H1 (cell line): Measurements from ENCODE around the gene CAMTA1. TPM values are rescaled to one million over a fixed set of nuclear protein-coding genes. Genes with fewer than 3 reads are reported as not detected.
A peak's percentile ranks its signal among the peaks of the same experiment; 100 is the strongest.

ENCODE experiments used
- EZH2 ChIP-seq: fragments of 200-600 bp; sonication (generic); IDR thresholded peaks from 2 replicates; pipeline ENCODE4 v1.7.1; 2012; ENCODE audit warnings: low read depth, mild to moderate bottlenecking, moderate library complexity, low read length, inconsistent platforms; ENCODE audit not compliant: severe bottlenecking
- FOSL1 ChIP-seq: IDR thresholded peaks from 2 replicates; pipeline ENCODE4 v1.6.1; 2011; ENCODE audit warnings: mild to moderate bottlenecking, low read depth, low read length, moderate library complexity; ENCODE audit not compliant: insufficient read depth
- GABPA ChIP-seq: IDR thresholded peaks from 2 replicates; pipeline ENCODE4 v1.6.1; 2011; ENCODE audit warnings: mild to moderate bottlenecking, low read length, moderate library complexity, borderline replicate concordance; ENCODE audit not compliant: insufficient read depth
- JUN ChIP-seq: IDR thresholded peaks from 2 replicates; pipeline ENCODE4 v1.6.1; 2011; ENCODE audit warnings: low read depth, mild to moderate bottlenecking, improper control_type of control experiment, low read length
- JUND ChIP-seq: IDR thresholded peaks from 2 replicates; pipeline ENCODE4 v1.6.1; 2011; ENCODE audit warnings: mild to moderate bottlenecking, improper control_type of control experiment, low read length
- KDM1A ChIP-seq: fragments of 200-600, 300-600 bp; sonication (generic); IDR thresholded peaks from 2 replicates; pipeline ENCODE4 v1.7.1; 2016; ENCODE audit warnings: mild to moderate bottlenecking, low read length, borderline replicate concordance
- NRF1 ChIP-seq: IDR thresholded peaks from 2 replicates; pipeline ENCODE4 v1.6.1; 2011; ENCODE audit warnings: mild to moderate bottlenecking, low read depth, low read length, improper control_type of control experiment
- PHF8 ChIP-seq: fragments of 200-600 bp; sonication (generic); conservative IDR thresholded peaks from 2 replicates; pipeline ENCODE4 v1.7.1; 2012; ENCODE audit warnings: low read depth, mild to moderate bottlenecking, inconsistent platforms, low read length, moderate library complexity
- POLR2A ChIP-seq, 2 experiments: IDR thresholded peaks; 1 replicate in 1 of 2; 2 replicates in 1 of 2; pipeline ENCODE4 v1.6.1; 2011; ENCODE audit warnings: low read depth in 2 of 2, low read length in 2 of 2, mild to moderate bottlenecking in 2 of 2; ENCODE audit errors: control extremely low read depth in 1 of 2
- RAD21 ChIP-seq, 2 experiments: IDR thresholded peaks in 1 of 2; conservative IDR thresholded peaks in 1 of 2; 2 replicates each; pipeline ENCODE4 v1.6.1; 2011; ENCODE audit warnings: low read depth in 2 of 2, low read length in 2 of 2, improper control_type of control experiment in 1 of 2, inconsistent platforms in 1 of 2, mild to moderate bottlenecking in 1 of 2, moderate library complexity in 1 of 2
- SIN3A ChIP-seq, 2 experiments: IDR thresholded peaks in 1 of 2; conservative IDR thresholded peaks in 1 of 2; 2 replicates each; pipeline ENCODE4 v1.6.1; 2011 to 2012; ENCODE audit warnings: low read length in 2 of 2, improper control_type of control experiment in 1 of 2, low read depth in 1 of 2, mild to moderate bottlenecking in 1 of 2
- SIRT6 ChIP-seq: IDR thresholded peaks from one replicate; pipeline ENCODE4 v1.7.1; 2012; ENCODE audit warnings: low read length, inconsistent platforms
- TAF1 ChIP-seq: IDR thresholded peaks from 2 replicates; pipeline ENCODE4 v1.6.1; 2011; ENCODE audit warnings: mild to moderate bottlenecking, low read depth, low read length
- TCF12 ChIP-seq: IDR thresholded peaks from 2 replicates; pipeline ENCODE4 v1.6.1; 2011; ENCODE audit warnings: low read depth, mild to moderate bottlenecking, low read length
- YY1 ChIP-seq: IDR thresholded peaks from 2 replicates; pipeline ENCODE4 v1.6.1; 2011; ENCODE audit warnings: low read depth, mild to moderate bottlenecking, low read length
- polyA plus RNA-seq, 7 experiments: library from polyadenylated mRNA; depleted of rRNA in 3 of 7; stranded (reverse) in 5 of 7; unstranded in 2 of 7; fragments of >200 nt in 5 of 7; fragments of 200-250 nt in 2 of 7; gene quantifications; 1 replicate in 5 of 7; 2 replicates in 1 of 7; 4 replicates in 1 of 7; pipeline versions ENCODE4 v1.2.1 to v1.2.3, GENCODE V29; 2011 to 2013; ENCODE audit warnings: missing spikeins in 2 of 7, mixed read lengths in 2 of 7
- total RNA-seq: library from RNA; stranded (reverse); fragmentation: NEBNext Ultra II Directional; extraction: Animal tissue kit (Norgen Biotek cat#: 25700); gene quantifications from 2 replicates; pipeline ENCODE4 v1.2.1, GENCODE V29; 2021
- TF ChIP-seq, protein P1 (sequence below): IDR thresholded peaks from 2 replicates; pipeline ENCODE4 v1.6.1; 2012; ENCODE audit warnings: inconsistent platforms

CAMTA1 gene
- total and polyA plus RNA-seq, 2 of the 8 experiments (the other 6 are each of a cell fraction or from before 2014, with no cell fraction given): 65.0 to 119 TPM

DNA sequence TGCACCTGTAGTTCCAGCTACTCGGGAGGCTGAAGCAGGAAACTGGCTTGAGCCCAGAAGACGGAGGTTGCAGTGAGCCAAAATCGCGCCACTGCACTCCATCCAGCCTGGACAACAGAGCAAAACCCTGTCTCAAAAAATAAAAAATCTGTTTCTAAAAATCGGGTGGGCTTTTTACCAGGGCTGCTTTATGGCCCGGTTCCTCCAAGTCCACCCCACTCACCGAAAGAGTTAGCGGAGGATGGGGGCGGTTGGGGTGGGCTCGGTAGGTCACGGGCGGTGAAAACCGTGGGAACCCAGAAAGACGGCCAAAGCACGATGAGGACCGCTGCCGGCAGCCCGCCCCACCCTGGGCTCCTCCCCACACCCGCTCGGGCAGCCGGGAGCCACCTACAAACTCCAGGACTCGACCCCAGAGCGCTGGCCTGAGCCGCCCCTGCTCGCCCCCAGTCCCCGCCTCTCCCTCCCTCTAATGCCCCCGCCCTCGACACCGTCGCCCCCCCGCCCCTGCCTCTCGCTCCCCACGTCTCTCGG lies 998.0 kb downstream of the CAMTA1 start (continued):
- TF ChIP-seq TAF1 (0 out of 2 replicates have a peak, but pooled peaks have one; percentile 26), RAD21 (IDR thresholded peaks at IDR 0.05 in 1 of 2, conservative IDR thresholded peaks at IDR 0.05 in 1 of 2; ENCODE audit: low read depth in 2 of 2, low read length in 2 of 2) (no peak), NRF1 (no peak), EZH2 (no peak), POLR2A (IDR thresholded peaks at IDR 0.05; ENCODE audit: control extremely low read depth in 1 of 2, low read depth in 2 of 2, low read length in 2 of 2) (peak in 1 of 2 experiments; percentile 38; a peak in 1 of 3 replicates), JUN (no peak), FOSL1 (no peak), JUND (no peak), GABPA (no peak), PHF8 (no peak), SIN3A (conservative IDR thresholded peaks at IDR 0.05 in 1 of 2, IDR thresholded peaks at IDR 0.05 in 1 of 2; ENCODE audit: low read depth in 1 of 2, low read length in 2 of 2) (no peak), SIRT6 (no peak), TCF12 (no peak), YY1 (no peak), KDM1A (peak; percentile 81)
- TF ChIP-seq, protein P1, sequence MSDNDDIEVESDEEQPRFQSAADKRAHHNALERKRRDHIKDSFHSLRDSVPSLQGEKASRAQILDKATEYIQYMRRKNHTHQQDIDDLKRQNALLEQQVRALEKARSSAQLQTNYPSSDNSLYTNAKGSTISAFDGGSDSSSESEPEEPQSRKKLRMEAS: no peak
